Measurements from ENCODE around the gene ALKBH7.
"Not testable (repeated sequence)": the region's sequence is repeated elsewhere in the genome, so short reads cannot be mapped to it uniquely, and the experiment has no call there.

DNA sequence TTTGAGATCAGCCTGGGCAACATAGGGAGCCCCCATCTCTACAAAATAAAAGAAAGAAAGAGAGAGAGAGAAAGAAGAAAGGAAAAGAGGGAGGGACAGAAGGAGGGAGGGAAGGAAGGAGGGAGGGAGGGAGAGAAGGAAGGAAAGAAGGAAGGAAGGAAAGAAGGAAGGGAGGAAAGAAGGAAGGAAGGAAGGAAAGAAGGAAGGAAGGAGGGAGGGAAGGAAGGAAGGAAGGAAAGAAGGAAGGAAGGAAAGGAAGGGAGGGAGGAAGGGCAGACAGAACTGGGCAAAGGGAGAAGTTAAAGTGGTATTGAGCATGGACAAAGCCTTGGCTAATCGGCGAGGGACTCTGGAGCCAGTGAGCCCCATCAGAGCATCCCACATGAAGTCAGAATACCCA lies 23.3 kb upstream of the ALKBH7 start:
- TF ChIP-seq, protein P1, sequence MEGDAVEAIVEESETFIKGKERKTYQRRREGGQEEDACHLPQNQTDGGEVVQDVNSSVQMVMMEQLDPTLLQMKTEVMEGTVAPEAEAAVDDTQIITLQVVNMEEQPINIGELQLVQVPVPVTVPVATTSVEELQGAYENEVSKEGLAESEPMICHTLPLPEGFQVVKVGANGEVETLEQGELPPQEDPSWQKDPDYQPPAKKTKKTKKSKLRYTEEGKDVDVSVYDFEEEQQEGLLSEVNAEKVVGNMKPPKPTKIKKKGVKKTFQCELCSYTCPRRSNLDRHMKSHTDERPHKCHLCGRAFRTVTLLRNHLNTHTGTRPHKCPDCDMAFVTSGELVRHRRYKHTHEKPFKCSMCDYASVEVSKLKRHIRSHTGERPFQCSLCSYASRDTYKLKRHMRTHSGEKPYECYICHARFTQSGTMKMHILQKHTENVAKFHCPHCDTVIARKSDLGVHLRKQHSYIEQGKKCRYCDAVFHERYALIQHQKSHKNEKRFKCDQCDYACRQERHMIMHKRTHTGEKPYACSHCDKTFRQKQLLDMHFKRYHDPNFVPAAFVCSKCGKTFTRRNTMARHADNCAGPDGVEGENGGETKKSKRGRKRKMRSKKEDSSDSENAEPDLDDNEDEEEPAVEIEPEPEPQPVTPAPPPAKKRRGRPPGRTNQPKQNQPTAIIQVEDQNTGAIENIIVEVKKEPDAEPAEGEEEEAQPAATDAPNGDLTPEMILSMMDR (IDR thresholded peaks at IDR 0.05): not testable (repeated sequence)
- TF ChIP-seq POLR2A (IDR thresholded peaks at IDR 0.05): not testable (repeated sequence)
